Keratinocyte (primary cell): ENCODE data around the gene CDC14A. TPM values are rescaled to one million over a fixed set of nuclear protein-coding genes. Genes with fewer than 3 reads are reported as not detected.

ENCODE experiments used
- DNase-seq: peaks from one replicate; pipeline ENCODE4 v3.0.0-alpha.2; 2011; ENCODE audit warnings: low read depth, missing footprints, low spot score
- FAIRE-seq: peaks from 2 replicates; lab custom pipeline; 2011; peaks lifted over from hg19 to GRCh38; lab: Jason Lieb, UNC
- H2AFZ ChIP-seq: 2 replicates; pipeline ENCODE4 v1.6.0; 2012; ENCODE audit warnings: low read length, control low read depth, inconsistent platforms; ENCODE audit not compliant: control insufficient read depth
- H3K27ac ChIP-seq: 2 replicates; pipeline ENCODE4 v1.5.1; 2011; ENCODE audit warnings: low read length; ENCODE audit not compliant: control insufficient read depth, insufficient read depth
- H3K27me3 ChIP-seq: 3 replicates; pipeline ENCODE4 v1.6.0; 2011; ENCODE audit warnings: low read length; ENCODE audit not compliant: control insufficient read depth, insufficient read depth; ENCODE audit errors: extremely low read depth
- H3K36me3 ChIP-seq, 2 experiments: 2 replicates in 1 of 2; 3 replicates in 1 of 2; pipeline ENCODE4 v1.5.1; 2011; ENCODE audit warnings: low read length in 2 of 2, mild to moderate bottlenecking in 1 of 2; ENCODE audit not compliant: control insufficient read depth in 2 of 2, insufficient read depth in 2 of 2; ENCODE audit errors: extremely low read depth in 1 of 2
- H3K4me1 ChIP-seq: 3 replicates; pipeline ENCODE4 v1.5.1; 2011; ENCODE audit warnings: low read length; ENCODE audit not compliant: control insufficient read depth, insufficient read depth; ENCODE audit errors: extremely low read depth
- H3K4me2 ChIP-seq: 3 replicates; pipeline ENCODE4 v1.6.0; 2011; ENCODE audit warnings: low read depth, low read length; ENCODE audit not compliant: control insufficient read depth, insufficient read depth; ENCODE audit errors: extremely low read depth
- H3K4me3 ChIP-seq, 3 experiments: fragments of 200-600 bp in 1 of 3; sonication (generic) in 1 of 3; 2 replicates in 2 of 3; 3 replicates in 1 of 3; pipeline ENCODE4 v1.5.1; 2011 to 2016; ENCODE audit warnings: low read length in 3 of 3, mild to moderate bottlenecking in 3 of 3, control low read depth in 2 of 3, inconsistent platforms in 1 of 3, low read depth in 1 of 3, mixed read lengths in 1 of 3, mixed run types in 1 of 3, moderate library complexity in 1 of 3; ENCODE audit not compliant: control insufficient read depth in 2 of 3, insufficient read depth in 2 of 3; ENCODE audit errors: extremely low read depth in 1 of 3
- H3K79me2 ChIP-seq: 2 replicates; pipeline ENCODE4 v1.6.0; 2012; ENCODE audit warnings: low read length; ENCODE audit not compliant: control insufficient read depth, insufficient read depth
- H3K9ac ChIP-seq: 3 replicates; pipeline ENCODE4 v1.6.0; 2011; ENCODE audit warnings: low read length; ENCODE audit not compliant: control insufficient read depth, insufficient read depth; ENCODE audit errors: extremely low read depth
- H3K9me1 ChIP-seq: 3 replicates; pipeline ENCODE4 v1.6.0; 2011; ENCODE audit warnings: low read length; ENCODE audit not compliant: control insufficient read depth, insufficient read depth; ENCODE audit errors: extremely low read depth
- H3K9me3 ChIP-seq: 2 replicates; pipeline ENCODE4 v1.5.1; 2012; ENCODE audit warnings: low read depth, low read length; ENCODE audit not compliant: control insufficient read depth
- H4K20me1 ChIP-seq: 3 replicates; pipeline ENCODE4 v1.6.0; 2011; ENCODE audit warnings: low read length; ENCODE audit not compliant: control insufficient read depth, insufficient read depth; ENCODE audit errors: extremely low read depth
- CTCF ChIP-seq, 3 experiments: IDR thresholded peaks in 1 of 3; conservative IDR thresholded peaks in 1 of 3; optimal IDR thresholded peaks in 1 of 3; 2 replicates in 2 of 3; 3 replicates in 1 of 3; pipeline versions ENCODE3 to v1.5.1; 2011; ENCODE audit warnings: low read length in 3 of 3, mild to moderate bottlenecking in 3 of 3, moderate library complexity in 2 of 3, control low read depth in 1 of 3, inconsistent platforms in 1 of 3; ENCODE audit not compliant: insufficient read depth in 2 of 3; ENCODE audit errors: extremely low read depth in 1 of 3
- EZH2 ChIP-seq: IDR thresholded peaks from one replicate; pipeline ENCODE4 v1.6.1; 2012; ENCODE audit warnings: inconsistent platforms, mild to moderate bottlenecking, low read length, moderate library complexity
- dilution Hi-C: fragments of 300-500 bp; cut with MboI; formaldehyde crosslinking; loops from one replicate; pipeline ENCODE4 v1.7.0; 2020; ENCODE audit warnings: low sequenced_read_pairs; ENCODE audit not compliant: extremely low pct_ligation_motif_present
- polyA plus RNA-seq, 5 experiments: library from polyadenylated mRNA; depleted of rRNA in 3 of 5; stranded (reverse) in 3 of 5; stranded (forward) in 1 of 5; unstranded in 1 of 5; fragments of >200 nt; gene quantifications; 1 replicate in 1 of 5; 2 replicates in 3 of 5; 3 replicates in 1 of 5; pipeline versions ENCODE4 v1.2.1 to v1.2.3, GENCODE V29; 2011 to 2012; ENCODE audit warnings: missing spikeins in 2 of 5, low read depth in 1 of 5, low replicate concordance in 1 of 5

Gene CDC14A
- polyA plus RNA-seq, 1 donor (not counting 4 experiments of a cell fraction or from before 2014, with no cell fraction given) = 2.2 TPM

- no peak for FAIRE-seq
- dilution Hi-C loops = no loop called here
These were observed 9.3 kb downstream of the CDC14A start for GRCh38 chr1:100361511-100362089.

GRCh38 chr1:100362821-100363466, 10.6 kb downstream of the CDC14A start:
- DNase-seq (no peak), FAIRE-seq (no peak)
- no peaks in the 10 kb centered on the region for H3K4me1 ChIP-seq
- H3K27me3 ChIP-seq = no peaks in the 10 kb centered on the region
- no peak for TF ChIP-seq CTCF (optimal IDR thresholded peaks at IDR 0.05 in 1 of 3, IDR thresholded peaks at IDR 0.05 in 1 of 3, conservative IDR thresholded peaks at IDR 0.05 in 1 of 3; ENCODE audit: extremely low read depth in 1 of 3, insufficient read depth in 2 of 3, low read length in 3 of 3)
- no peak for TF ChIP-seq EZH2
- H3K9me3 ChIP-seq = no peaks in the 10 kb centered on the region
- dilution Hi-C loops = no loop called here
- no peak overlapping the region for H3K4me3 ChIP-seq
- H3K27ac ChIP-seq = no peak overlapping the region
- H2AFZ ChIP-seq = no peak overlapping the region
- no peaks in the 10 kb centered on the region for H4K20me1 ChIP-seq
- no peak overlapping the region for H3K9ac ChIP-seq
- H3K4me2 ChIP-seq = no peak overlapping the region
- no peaks in the 10 kb centered on the region for H3K79me2 ChIP-seq
- H3K36me3 ChIP-seq = no peaks in the 10 kb centered on the region
- no peaks in the 10 kb centered on the region for H3K9me1 ChIP-seq

More at GRCh38 chr1:100361511-100362089, 9.3 kb downstream of the CDC14A start:
- Histone ChIP-seq H3K79me2 (no peaks in the 10 kb centered on the region), H4K20me1 (no peaks in the 10 kb centered on the region), H3K4me2 (no peak overlapping the region), H3K4me3 (no peak overlapping the region), H2AFZ (no peak overlapping the region), H3K9me3 (no peaks in the 10 kb centered on the region), H3K27ac (no peak overlapping the region), H3K36me3 (no peaks in the 10 kb centered on the region), H3K9me1 (no peaks in the 10 kb centered on the region), H3K27me3 (no peaks in the 10 kb centered on the region), H3K4me1 (no peaks in the 10 kb centered on the region), H3K9ac (no peak overlapping the region)
- no peak for DNase-seq
- TF ChIP-seq EZH2 (no peak), CTCF (optimal IDR thresholded peaks at IDR 0.05 in 1 of 3, IDR thresholded peaks at IDR 0.05 in 1 of 3, conservative IDR thresholded peaks at IDR 0.05 in 1 of 3; ENCODE audit: extremely low read depth in 1 of 3, insufficient read depth in 2 of 3, low read length in 3 of 3) (no peak)
